ENCODE data around the gene WNT16.
"Not testable (repeated sequence)": the region's sequence is repeated elsewhere in the genome, so short reads cannot be mapped to it uniquely, and the experiment has no call there.

The WNT16 gene, protein sequence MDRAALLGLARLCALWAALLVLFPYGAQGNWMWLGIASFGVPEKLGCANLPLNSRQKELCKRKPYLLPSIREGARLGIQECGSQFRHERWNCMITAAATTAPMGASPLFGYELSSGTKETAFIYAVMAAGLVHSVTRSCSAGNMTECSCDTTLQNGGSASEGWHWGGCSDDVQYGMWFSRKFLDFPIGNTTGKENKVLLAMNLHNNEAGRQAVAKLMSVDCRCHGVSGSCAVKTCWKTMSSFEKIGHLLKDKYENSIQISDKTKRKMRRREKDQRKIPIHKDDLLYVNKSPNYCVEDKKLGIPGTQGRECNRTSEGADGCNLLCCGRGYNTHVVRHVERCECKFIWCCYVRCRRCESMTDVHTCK
- total RNA-seq, result 0 to 0.99 (median 0) reads per million in 17 experiments

DNA sequence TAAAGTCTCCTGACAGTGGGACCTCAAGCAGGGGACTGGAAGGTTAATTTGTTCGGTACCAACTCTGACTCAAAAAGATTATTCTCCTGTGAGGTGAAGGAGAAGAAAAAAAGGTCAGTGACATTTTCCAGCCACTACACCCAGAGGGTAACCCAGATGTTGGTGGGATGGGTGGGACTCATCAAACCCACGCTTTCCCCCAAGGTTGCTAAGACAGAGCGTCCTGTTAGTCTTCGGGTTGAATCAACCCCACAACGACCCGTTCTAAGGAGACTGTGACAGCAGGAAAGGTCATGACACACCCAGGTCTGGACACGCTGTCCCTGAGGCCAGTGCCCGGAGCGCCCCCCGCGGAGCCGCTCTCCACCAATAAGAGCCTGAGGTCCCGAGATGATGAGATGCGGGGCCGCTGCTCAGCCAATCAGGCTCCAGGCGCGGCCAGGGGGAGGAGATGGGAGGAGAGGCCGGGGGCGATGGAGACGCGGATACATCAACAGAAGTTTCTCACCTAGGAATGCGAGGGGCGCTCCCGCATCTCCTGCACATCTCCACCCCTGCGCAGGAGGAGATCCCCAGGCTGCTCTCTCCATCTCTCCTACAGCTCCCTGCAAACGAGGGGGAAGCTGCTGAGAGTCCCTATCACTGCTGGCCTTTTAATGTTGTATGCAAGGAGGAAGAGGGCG, at the start of gene WNT16:
TSS of gene WNT16 (plus strand) at position 493 of the 683 bp plus-strand sequence. CDS start 293 bp downstream, outside the sequence.
- no peak for DNase-seq

DNA sequence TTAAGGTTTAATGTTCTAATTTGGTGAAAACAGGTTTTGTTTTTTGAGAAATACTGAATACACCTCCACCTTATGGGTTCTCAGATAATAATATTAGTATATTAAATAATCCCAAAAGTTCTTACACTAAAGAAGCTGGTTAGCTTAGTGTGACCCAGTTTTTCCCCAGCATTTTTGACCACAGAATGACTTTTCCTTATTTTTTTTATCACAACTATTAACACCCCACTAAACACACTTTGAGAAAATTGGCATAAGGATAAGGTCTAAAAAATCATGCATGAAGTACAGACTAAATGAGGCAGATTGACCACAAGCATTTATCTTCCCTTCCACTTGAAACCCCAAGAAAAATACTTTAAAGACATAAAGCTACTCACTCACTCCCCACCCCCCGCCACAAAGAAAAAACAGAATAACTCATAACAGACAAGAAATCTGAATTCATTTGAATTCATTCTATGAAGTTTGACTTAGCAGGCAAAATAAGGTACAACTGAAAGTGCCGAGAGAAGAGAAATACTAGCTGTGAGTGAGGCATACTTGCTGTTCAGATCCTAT, 49.7 kb upstream of the WNT16 start:
- DNase-seq, result no peak

DNA sequence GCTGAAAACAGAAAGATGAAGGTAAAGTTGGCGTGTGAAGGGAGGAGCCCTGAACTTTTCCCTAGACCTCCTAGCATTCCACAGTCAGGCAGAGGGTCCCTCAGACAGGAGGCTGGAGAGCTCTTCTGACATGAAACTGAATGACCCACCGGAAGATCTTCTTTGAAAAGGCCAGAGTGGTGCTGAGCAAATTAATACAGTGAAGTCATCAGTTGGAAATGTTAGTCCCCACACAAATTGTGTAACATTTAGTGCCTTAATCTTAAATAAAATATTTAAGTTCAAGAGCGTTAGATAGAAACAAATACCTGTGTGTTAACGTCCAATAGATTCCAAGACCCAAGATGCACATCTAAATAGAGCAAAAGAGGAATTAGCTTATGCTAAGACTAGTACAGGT, 49.0 kb upstream of the WNT16 start:
- DNase-seq, result no peak

DNA sequence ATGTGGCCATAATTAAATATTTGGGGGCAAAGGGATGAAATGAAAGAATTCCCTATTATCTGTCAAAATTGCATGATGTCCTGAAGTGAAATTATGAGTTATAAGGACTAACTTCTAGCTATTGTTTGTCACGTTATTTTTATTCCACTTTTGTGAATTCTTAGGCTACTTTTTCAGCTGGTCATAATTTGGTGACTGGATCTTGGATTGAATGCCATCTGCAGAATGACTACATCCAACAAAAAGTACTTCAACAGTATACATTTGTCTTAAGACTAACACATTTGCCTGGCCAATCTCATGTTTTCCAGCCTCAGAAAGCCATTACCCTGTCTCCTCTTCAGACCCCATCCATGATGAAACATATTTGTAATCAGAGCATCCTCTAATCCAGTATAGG, 48.1 kb upstream of the WNT16 start:
- no peak for DNase-seq

DNA sequence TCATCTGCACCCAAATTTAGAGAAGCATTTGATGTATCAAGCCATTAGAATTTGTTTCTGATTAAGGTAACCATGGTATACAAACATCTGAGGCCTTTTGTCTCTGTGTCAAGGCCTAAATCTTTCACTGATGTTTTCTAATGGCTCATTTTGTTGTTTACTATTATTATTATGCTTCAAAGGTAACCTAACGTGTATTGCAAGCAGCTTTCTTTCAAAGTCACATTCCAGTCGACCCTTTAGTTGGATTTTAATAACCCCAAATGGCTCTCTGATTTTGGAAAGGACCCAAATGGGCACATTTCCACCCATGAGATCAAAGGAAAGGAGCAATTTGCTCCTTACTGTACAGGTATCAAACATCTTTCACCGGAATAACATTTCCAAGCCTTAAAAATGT, 46.7 kb upstream of the WNT16 start:
- DNase-seq, result no peak

DNA sequence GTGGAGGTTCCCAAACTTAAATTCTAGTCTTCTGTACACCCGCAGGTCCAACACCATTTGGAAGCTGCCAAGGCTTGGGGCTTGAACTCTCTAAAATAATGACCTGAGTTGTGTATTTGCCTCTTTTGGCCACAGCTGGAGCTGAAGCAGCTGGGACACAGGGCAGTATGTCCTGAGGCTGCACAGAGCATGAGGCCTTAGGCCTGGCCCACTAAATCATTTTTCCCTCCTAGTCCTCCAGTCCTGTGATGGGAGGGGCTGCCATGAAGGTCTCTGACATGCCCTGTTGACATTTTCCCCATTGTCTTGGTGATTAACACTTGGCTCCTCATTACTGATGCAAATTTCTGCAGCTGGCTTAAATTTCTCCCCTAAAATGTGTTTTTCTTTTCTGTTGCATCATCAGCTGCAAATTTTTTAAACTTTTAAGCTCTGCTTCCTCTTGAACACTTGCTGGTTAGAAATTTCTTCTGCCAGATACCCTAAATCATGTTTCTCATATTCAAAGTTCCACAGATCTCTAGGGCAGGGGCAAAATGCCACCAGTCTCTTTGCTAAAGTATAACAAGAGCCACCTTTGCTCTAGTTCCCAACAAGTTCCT, 43.6 kb upstream of the WNT16 start:
- no peak for DNase-seq

DNA sequence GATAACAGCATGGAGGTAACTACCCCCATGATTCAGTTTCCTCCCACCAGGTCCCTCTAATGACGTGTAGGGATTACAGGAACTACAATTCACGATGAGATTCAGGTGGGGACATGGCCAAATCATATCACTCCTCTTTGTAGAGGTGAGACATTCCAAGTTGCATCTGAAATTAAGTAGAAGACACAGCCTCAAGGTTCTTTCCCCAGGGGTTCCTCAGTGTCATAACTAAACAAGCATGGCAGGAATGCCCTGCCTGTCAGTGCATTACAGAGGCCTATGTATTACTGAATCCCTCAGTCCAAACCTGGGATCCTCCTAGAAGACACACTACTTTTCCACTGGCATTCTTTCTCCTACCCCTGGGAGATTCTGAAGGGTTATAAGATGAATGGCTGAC, 42.6 kb upstream of the WNT16 start:
- no peak for DNase-seq

DNA sequence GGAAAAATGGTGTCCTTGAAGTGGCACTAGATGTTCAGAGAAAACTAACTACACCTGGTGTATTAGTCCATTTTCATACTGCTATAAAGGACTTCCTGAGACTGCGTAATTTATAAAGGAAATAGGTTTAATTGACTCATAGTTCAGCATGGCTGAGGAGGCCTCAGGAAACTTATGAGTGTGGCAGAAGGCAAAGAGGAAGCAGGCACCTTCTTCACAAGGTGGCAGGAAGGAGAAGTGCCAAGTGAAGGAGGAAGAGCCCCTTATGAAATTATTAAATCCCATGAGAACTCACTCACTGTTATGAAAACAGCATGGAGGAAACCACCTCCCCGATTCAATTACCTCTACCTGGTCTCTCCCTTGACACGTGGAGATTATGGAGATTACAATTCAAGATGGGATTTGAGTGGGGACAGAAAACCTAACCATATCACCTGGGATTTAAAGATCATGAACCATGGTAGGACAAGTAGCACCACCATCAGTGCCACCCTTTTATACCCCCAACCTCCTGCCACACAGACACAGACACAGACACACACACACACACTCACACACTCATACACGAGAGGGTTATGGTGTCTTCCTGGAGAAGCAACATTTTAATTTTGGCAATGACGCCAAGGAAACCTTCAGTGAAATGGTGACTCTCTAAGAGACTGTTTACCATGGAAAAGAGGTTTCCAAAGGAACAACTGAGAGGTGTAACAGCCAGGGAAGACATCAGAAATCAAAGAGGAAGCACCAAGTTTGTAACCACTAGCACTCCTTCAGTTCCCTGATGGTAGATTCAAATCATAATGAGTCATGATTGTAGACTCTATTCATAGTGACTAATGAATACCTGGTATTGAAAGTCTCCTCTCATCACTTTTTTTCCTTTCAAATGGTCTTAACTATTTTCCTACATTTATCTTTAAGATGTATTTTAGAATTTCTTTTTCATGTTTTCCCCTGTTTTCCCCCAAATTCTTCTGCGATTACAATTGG, 41.8 kb upstream of the WNT16 start:
- DNase-seq, result no peak

DNA sequence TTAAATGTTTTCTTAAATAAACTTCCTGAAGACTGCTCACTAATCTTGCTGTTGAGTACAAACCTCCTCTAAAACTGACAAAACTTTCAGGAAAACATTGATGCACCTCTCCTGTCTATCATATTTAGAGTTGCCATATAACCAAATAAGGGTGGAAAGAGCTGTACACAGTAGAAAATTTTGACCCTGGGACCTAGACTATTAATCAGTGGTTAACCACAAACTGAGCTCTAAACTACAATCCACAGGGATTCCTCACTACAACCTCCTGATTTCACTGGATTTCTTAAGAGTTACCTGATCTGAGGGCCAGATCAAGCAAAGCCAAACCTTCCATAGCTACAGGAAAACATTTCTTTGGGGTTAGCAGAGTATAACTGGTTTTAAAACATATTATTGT, 39.9 kb upstream of the WNT16 start:
- DNase-seq, result no peak

DNA sequence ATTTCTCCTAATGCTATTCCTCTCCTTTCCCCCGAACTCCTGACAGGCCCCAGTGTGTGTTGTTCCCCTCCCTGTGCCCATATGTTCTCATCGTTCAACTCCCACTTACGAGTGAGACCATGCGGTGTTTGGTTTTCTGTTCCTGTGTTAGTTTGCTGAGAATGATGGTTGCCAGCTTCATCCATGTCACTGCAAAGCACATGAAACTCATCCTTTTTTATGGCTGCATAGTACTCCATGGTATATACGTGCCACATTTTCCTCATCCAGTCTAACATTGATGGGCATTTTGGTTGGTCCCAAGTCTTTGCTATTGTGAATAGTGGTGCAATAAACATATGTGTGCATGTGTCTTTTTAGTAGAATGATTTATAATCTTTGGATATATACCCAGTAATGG, 38.9 kb upstream of the WNT16 start:
- DNase-seq, result not testable (repeated sequence)

DNA sequence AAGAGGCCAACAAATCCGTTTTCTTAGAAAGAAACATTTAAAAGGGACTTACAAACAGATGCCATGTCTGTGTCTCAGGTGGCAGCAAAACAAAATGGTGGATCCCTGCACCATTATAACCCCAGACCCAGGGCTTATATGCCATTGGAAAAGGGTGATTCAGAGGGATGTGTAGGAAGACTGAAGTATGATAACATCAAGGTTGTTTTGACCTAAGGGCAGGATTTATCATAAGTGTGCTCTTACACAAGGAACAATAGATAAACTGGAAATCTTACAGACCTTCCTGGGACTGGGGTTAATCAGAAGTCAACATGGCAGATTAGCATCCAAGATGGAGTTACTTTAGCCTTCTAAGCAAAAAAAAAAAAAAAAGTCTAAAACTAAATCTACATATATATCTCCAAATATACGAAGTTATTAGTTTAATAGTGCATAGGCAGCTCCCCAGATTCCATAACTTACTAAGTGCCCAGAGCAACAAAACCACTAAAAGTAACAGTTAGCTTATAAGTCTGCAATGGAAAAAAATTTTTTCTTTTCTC, 34.3 kb upstream of the WNT16 start:
- no peak for DNase-seq

DNA sequence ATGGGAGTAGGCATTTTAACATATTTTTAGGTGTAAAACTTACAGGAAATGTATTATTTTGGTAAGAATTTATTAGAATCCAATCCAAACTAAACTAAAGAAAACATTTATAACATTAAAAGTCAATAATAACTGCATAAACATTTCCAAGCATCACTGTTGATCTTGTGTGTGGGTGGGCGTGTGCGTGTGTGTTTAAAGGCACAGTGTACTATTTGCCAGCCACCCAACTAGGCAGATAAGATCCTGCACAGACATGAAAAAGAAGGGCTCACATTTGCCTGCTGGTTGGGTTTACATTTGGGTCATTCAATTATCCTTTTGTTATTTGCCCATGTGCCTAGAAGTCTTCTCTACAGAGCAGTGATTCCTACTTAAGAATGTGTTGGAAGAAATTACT, 31.0 kb upstream of the WNT16 start:
- DNase-seq, result no peak

DNA sequence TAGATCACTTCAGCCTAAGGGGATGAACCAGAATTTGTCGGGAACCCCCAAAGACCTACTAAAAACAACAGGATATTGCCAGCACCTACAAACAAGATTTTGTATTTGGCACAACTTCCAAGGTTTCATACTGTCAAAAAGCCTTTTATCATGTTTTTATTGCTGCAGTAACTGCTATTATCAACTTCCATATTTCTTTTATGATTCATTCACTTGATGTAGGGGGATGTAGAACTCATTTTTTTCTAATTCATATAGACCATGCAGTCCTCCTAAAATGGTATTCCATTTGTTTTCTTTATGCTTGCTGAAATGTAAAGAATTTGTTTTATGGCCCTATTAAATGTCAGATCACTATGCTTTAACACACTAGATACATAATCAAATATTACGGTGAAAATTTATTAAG, 30.0 kb upstream of the WNT16 start:
- no peak for DNase-seq

DNA sequence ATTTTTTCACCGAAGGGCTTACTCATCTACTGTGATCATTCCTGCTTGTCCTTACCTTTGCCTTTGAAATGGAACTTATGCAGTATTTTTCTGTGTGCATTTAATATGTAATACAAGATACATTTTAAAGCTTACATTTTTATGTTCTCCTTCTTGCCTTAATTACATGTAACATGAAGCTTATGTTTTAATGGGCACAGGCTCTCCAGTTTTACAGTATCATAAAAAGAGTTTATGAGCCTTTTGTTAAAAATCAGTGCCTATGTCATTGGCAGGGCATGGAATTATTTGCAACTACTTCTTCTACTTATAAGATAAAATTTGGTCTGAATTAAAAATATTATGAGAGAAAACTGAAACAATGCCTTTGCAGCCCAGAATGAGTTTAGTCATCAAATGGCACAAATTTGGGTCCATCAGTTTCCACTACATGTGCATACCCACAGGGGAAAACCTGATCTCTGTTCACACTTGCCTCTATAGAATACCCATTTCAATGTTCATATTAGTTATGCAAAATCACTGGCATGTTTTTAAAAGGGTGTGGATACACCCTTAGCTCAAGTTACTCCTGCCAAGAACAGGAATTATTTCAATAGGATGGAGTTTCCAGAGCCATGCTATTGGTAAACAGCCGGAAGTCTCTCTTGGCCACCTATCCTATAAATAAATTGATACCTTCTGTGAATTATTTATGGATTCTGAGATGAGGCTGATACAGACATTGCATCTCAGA, 27.9 kb upstream of the WNT16 start:
- DNase-seq, result no peak

DNA sequence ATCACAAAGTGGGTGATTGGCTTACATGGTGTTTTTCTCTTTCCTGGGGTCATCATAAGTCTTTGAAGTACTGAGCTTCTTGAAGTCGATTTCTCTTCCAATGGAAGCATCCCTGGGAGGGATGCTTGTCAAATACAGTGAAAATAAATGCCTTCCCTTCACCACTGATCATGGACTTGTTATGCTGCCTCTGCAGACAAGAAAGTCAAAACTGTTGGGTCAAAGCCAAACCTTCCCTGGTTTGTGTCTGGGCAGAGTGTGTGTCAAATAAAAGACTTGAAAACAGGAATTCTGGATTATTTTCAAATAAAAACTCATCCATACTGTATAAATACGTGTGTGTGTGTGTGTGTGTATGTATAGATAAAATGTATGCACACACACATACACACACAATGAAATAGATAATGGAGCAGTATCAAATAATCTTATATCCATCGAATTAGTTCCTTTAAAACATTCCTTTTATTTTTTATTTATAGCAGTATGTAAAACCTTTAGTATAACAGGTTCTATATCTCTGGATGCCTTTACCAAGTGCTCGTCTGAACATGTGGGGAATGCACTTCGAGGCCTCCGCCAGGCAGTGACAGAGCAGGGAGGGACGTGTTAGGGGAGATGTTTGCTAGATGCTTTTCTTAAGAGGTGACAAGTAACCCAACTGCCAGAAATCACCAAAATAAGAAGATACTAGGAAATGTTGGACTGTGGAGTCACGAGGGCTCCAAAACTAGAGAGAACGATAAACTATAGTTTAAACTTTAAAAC, 27.2 kb upstream of the WNT16 start:
- no peak for DNase-seq

DNA sequence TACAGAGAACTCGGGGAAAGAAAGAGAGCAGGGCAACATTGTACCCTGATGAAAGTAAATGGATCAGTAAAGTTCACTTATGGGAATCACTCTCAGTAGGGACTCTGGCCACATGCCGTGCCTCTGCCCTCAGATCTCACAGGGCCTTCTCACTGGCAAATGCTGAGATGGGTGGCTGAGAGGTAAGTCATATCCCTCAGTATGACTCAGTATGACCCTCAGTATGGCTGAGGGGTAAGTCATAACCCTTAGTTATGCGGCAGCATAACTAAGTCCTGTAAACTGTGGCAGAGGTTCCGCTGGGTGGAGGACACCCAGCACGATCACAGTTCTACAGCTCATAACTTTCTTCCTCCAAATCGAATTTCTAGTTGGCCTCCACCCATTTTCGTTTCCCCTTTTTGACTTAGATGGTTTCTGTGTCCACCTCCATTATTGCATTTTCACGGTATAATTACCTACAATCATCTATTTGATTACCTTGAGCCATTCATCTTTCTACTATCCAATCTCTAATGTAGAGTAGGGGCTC, 26.5 kb upstream of the WNT16 start:
- DNase-seq, result no peak

DNA sequence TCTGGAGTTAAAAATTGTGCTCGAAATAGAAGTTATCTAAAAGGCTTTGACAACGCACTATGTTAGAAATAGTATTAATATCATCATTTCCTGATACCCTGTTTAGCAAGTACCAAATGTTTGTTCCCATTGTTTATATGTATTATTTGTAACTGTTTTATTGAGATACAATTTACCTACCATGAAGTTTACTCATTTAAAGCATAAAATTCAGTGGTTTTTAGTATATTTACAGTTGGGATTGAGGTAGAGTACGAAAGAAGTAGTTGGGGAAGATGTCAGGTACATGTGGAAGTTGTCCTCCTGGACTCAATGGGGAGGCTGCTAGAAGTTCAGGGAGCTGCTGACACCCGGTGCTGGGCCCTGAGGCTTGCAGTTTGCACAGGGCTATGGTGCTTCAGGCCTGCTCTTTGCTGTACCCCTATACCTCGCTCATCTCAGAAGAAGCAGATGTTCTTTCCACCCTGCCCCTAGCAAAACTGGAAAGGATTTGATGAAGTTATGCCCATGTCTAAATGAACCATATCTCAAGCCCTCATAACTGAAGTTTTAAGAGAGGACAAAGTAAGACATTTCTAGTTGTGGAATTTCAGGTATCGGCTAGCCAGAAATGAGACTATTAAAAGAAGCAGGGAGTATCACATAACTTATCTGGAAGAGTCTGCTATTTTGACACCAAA, 25.2 kb upstream of the WNT16 start:
- DNase-seq, result no peak

DNA sequence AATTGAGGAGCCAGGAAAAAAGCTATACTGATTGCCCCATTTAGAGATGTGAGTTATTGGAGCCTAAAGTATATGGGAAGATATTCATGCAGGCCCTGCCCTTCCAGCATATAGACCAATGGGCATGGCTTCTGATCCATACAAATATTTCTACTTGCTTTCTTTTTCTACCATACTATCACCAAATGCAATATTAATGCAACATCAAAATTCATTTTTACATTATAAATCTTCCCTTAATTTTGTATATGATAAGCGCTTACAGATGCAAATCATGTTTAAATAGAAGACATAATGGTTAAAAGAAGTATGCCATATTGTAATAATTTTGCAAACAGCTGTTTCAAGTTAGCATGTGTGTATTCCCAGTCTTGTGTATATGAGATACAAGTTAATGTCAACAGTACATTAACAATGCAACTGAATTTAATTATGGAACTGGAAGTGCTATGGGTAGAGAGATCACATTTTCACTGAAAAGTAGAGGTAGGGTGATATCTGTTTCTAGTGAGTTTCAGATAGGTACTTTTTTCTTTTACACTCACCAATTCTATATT, 24.6 kb upstream of the WNT16 start:
- DNase-seq, result no peak

DNA sequence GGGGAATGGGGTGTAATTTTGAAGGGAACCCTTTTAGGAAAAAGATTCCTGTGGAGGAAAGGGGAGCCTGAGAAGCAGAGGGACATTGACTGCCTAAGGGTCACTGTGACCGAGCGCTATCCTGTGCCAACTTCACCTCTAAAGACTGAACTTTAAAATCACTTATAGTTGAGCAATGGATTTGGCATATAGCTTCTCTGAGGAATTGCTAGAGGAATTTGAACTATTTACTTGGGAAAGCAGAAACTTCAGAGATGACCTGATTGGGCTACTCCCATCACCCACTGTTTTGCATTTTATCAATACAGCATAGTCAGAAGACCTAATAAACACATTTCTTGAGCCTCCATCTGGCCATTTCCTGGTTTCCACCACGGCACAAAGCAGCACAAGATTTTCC, 23.7 kb upstream of the WNT16 start:
- DNase-seq, result no peak
